GM12878 (cell line): ENCODE results near the gene WDR18. TPM values are rescaled to one million over a fixed set of nuclear protein-coding genes. Genes with fewer than 3 reads are reported as not detected.
A peak's percentile ranks its signal among the peaks of the same experiment; 100 is the strongest.

Experiments
- BCL11A ChIP-seq: IDR thresholded peaks from 2 replicates; pipeline ENCODE4 v1.6.1; 2011; ENCODE audit warnings: low read depth, low read length
- BMI1 ChIP-seq: fragments of 450-650 bp; IDR thresholded peaks from 2 replicates; pipeline ENCODE4 v1.6.1; 2016; ENCODE audit warnings: mild to moderate bottlenecking, moderate library complexity, borderline replicate concordance
- BRCA1 ChIP-seq: IDR thresholded peaks from 2 replicates; pipeline ENCODE4 v1.6.1; 2011; ENCODE audit warnings: low read depth, low read length, improper control_type of control experiment
- CHD1 ChIP-seq: IDR thresholded peaks from 2 replicates; pipeline ENCODE4 v1.6.1; 2012; ENCODE audit warnings: low read depth, low read length, improper control_type of control experiment
- CTCF ChIP-seq, 3 experiments: IDR thresholded peaks in 2 of 3; conservative IDR thresholded peaks in 1 of 3; 2 replicates each; pipeline ENCODE4 v1.5.1; 2011; ENCODE audit warnings: low read depth in 3 of 3, low read length in 3 of 3, mild to moderate bottlenecking in 3 of 3, control low read depth in 2 of 3, moderate library complexity in 2 of 3, inconsistent platforms in 1 of 3, mixed read lengths in 1 of 3; ENCODE audit not compliant: control insufficient read depth in 2 of 3, insufficient read depth in 1 of 3; ENCODE audit errors: extremely low read depth in 1 of 3
- E2F4 ChIP-seq: IDR thresholded peaks from 2 replicates; pipeline ENCODE4 v1.6.1; 2012; ENCODE audit warnings: low read depth, low read length, improper control_type of control experiment
- EED ChIP-seq: sonication (generic); IDR thresholded peaks from 2 replicates; pipeline ENCODE4 v1.6.1; 2016; ENCODE audit warnings: antibody characterized with exemption, low read depth
- GATAD2B ChIP-seq: fragments of 450-650 bp; conservative IDR thresholded peaks from 2 replicates; pipeline ENCODE4 v1.6.1; 2017; ENCODE audit warnings: low read depth, mild to moderate bottlenecking, moderate library complexity
- HDAC2 ChIP-seq: fragments of 200-600 bp; sonication (generic); IDR thresholded peaks from 2 replicates; pipeline ENCODE4 v1.6.1; 2017
- IKZF1 ChIP-seq: fragments of 450-650 bp; conservative IDR thresholded peaks from 2 replicates; pipeline ENCODE4 v1.6.1; 2017; ENCODE audit warnings: antibody characterized with exemption, mild to moderate bottlenecking
- KAT2A ChIP-seq: conservative IDR thresholded peaks from 2 replicates; pipeline ENCODE4 v1.6.1; 2011; ENCODE audit warnings: low read depth, low read length; ENCODE audit not compliant: control insufficient read depth
- MAX ChIP-seq: IDR thresholded peaks from 2 replicates; pipeline ENCODE4 v1.6.1; 2012; ENCODE audit warnings: low read depth, low read length, improper control_type of control experiment
- MTA2 ChIP-seq: fragments of 450-650 bp; IDR thresholded peaks from 2 replicates; pipeline ENCODE4 v1.6.1; 2016; ENCODE audit warnings: low read depth, mild to moderate bottlenecking, moderate library complexity
- NBN ChIP-seq: fragments of 450-650 bp; IDR thresholded peaks from 2 replicates; pipeline ENCODE4 v1.6.1; 2016
- NR2C2 ChIP-seq: IDR thresholded peaks from 2 replicates; pipeline ENCODE4 v1.6.1; 2011; ENCODE audit warnings: borderline replicate concordance, low read depth; ENCODE audit not compliant: control insufficient read depth, insufficient read length
- NRF1 ChIP-seq: conservative IDR thresholded peaks from 2 replicates; pipeline ENCODE4 v1.6.1; 2011; ENCODE audit warnings: mild to moderate bottlenecking, low read depth, low read length, improper control_type of control experiment
- PML ChIP-seq: IDR thresholded peaks from 2 replicates; pipeline ENCODE4 v1.6.1; 2012; ENCODE audit warnings: low read length, inconsistent platforms
- POLR2AphosphoS2 ChIP-seq: IDR thresholded peaks from 2 replicates; pipeline ENCODE4 v1.6.1; 2011; ENCODE audit warnings: low read depth, mild to moderate bottlenecking, low read length, improper control_type of control experiment, moderate library complexity
- POLR2AphosphoS5 ChIP-seq: IDR thresholded peaks from 2 replicates; pipeline ENCODE4 v1.6.1; 2011; ENCODE audit warnings: mild to moderate bottlenecking, low read length, inconsistent platforms
- SREBF1 ChIP-seq: IDR thresholded peaks from 2 replicates; pipeline ENCODE4 v1.6.1; 2012; ENCODE audit warnings: mild to moderate bottlenecking, low read length
- STAT1 ChIP-seq: fragments of 450-650 bp; conservative IDR thresholded peaks from 2 replicates; pipeline ENCODE4 v1.6.1; 2014; ENCODE audit warnings: antibody characterized with exemption, mild to moderate bottlenecking
- TARDBP ChIP-seq: IDR thresholded peaks from 2 replicates; pipeline ENCODE4 v1.6.1; 2016; ENCODE audit warnings: borderline replicate concordance
- WRNIP1 ChIP-seq: IDR thresholded peaks from 2 replicates; pipeline ENCODE4 v1.6.1; 2011; ENCODE audit warnings: low read depth, low read length, improper control_type of control experiment, borderline replicate concordance
- ZNF24 ChIP-seq: fragments of 450-650 bp; IDR thresholded peaks from 2 replicates; pipeline ENCODE4 v1.6.1; 2017; ENCODE audit warnings: antibody characterized with exemption, mild to moderate bottlenecking
- ZSCAN29 ChIP-seq: fragments of 450-650 bp; IDR thresholded peaks from 2 replicates; pipeline ENCODE4 v1.6.1; 2017; ENCODE audit warnings: mild to moderate bottlenecking, moderate library complexity
- polyA plus RNA-seq, 11 experiments: library from polyadenylated mRNA; depleted of rRNA in 4 of 11; unstranded in 6 of 11; stranded (reverse) in 5 of 11; fragments of >200 nt; fragmentation: Nextera tagmentation in 4 of 11; fragmentation: Illumina TruSeq in 1 of 11; extraction: Ambion mirVana in 4 of 11; extraction: Trizol in 1 of 11; gene quantifications; 1 replicate in 1 of 11; 2 replicates in 10 of 11; pipeline versions ENCODE4 v1.2.1 to v1.2.3, GENCODE V29; 2011 to 2016; ENCODE audit warnings: inconsistent platforms in 2 of 11, missing spikeins in 2 of 11, low read depth in 1 of 11
- total RNA-seq, 4 experiments: library from RNA; depleted of rRNA in 3 of 4; stranded (reverse); fragments of >200 nt in 3 of 4; fragmentation: Illumina TruSeq in 1 of 4; extraction: Trizol in 1 of 4; gene quantifications; 2 replicates each; pipeline versions ENCODE4 v1.2.1 to v1.2.3, GENCODE V29; 2013 to 2021
- TF ChIP-seq, protein P1 (sequence below): IDR thresholded peaks from 2 replicates; pipeline ENCODE4 v1.6.1; 2011; ENCODE audit warnings: borderline replicate concordance, low read depth, mild to moderate bottlenecking, moderate library complexity, low read length; ENCODE audit not compliant: insufficient read depth, poor library complexity, severe bottlenecking
- TF ChIP-seq, protein P2 (sequence below): IDR thresholded peaks from 2 replicates; pipeline ENCODE4 v1.6.1; 2011; ENCODE audit warnings: low read depth, low read length, improper control_type of control experiment, borderline replicate concordance

The WDR18 gene
- total and polyA plus RNA-seq, 10 of the 15 experiments (the other 5 are each of a cell fraction or from before 2014, with no cell fraction given): 3.0 to 206 (median 62.3) TPM

DNA sequence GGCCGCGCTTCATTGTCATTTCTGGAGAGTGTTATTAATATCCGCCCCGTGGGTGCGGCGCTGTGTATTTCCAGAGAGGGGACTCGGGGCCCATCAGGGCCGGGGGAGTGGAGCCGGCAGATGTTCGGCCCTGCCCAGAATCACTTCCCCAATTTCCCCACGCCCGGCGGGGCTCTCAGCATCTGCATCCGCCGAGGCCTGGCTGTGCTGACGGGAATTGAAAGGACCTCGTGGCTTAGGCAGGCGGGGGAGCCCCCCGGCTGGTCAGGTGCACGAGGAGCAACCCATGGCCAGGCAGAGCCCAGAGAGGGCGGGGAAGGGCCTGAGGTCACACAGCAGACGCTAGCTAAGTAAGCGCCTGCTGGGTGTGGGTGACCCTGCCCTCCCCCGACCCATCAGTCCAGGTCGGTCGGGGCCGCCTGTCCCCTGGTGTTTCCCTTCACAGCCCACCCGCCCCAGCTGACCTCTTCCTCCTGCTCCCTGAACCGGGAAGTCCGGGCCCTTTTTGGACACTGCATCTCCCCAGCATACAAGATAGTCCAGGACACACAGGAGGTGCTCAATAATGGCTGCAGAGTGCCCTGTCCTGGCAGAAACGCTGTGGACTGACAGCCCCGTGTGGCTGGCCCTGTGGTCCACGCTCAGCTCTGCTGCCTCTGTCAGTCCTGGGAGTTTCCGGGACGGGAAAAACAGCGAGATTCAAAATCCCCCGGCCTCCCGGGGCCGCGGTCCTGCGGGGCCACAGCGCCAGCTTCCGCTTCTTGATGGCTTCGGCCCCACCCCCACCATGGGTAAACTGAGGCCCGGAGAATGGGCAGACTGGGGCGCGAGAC, 36.2 kb upstream of the WDR18 start (continued):
- TF ChIP-seq E2F4 (0 out of 2 replicates have a peak, but pooled peaks have one; percentile 8), MTA2 (peak; percentile 87), ZNF24 (no peak), STAT1 (no peak), WRNIP1 (no peak), MAX (peak; percentile 93), POLR2AphosphoS5 (peak; percentile 45; the same call in 1 of the 2 replicates), IKZF1 (peak; percentile 99), NRF1 (no peak), TARDBP (no peak; the same call in 1 of the 2 replicates), EED (peak; percentile 98), BRCA1 (no peak), KAT2A (no peak), PML (peak; percentile 90), BCL11A (peak; percentile 94), NR2C2 (no peak), HDAC2 (no peak), CTCF (IDR thresholded peaks at IDR 0.05 in 2 of 3, conservative IDR thresholded peaks at IDR 0.05 in 1 of 3; ENCODE audit: control insufficient read depth in 2 of 3, extremely low read depth in 1 of 3, insufficient read depth in 1 of 3, low read depth in 3 of 3, low read length in 3 of 3) (no peak), ZSCAN29 (no peak), CHD1 (no peak), SREBF1 (no peak), NBN (peak; percentile 85; the same call in 1 of the 2 replicates), POLR2AphosphoS2 (0 out of 2 replicates have a peak, but pooled peaks have one; percentile 60), GATAD2B (peak; percentile 19), BMI1 (peak; percentile 74)
- TF ChIP-seq, protein P1, sequence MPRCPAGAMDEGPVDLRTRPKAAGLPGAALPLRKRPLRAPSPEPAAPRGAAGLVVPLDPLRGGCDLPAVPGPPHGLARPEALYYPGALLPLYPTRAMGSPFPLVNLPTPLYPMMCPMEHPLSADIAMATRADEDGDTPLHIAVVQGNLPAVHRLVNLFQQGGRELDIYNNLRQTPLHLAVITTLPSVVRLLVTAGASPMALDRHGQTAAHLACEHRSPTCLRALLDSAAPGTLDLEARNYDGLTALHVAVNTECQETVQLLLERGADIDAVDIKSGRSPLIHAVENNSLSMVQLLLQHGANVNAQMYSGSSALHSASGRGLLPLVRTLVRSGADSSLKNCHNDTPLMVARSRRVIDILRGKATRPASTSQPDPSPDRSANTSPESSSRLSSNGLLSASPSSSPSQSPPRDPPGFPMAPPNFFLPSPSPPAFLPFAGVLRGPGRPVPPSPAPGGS: peak; percentile 93
- TF ChIP-seq, protein P2, sequence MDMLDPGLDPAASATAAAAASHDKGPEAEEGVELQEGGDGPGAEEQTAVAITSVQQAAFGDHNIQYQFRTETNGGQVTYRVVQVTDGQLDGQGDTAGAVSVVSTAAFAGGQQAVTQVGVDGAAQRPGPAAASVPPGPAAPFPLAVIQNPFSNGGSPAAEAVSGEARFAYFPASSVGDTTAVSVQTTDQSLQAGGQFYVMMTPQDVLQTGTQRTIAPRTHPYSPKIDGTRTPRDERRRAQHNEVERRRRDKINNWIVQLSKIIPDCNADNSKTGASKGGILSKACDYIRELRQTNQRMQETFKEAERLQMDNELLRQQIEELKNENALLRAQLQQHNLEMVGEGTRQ: peak; percentile 51
